HG03571 (cell line): ENCODE data around the gene KLHL14.
"Not testable (repeated sequence)": the region's sequence is repeated elsewhere in the genome, so short reads cannot be mapped to it uniquely, and the experiment has no call there.

Source experiments
- ATAC-seq: cut with Tn5 transposase; IDR thresholded peaks from one replicate; pipeline ENCODE4 v1.9.1; 2021; ENCODE audit not compliant: unreplicated experiment

The KLHL14 gene

DNA sequence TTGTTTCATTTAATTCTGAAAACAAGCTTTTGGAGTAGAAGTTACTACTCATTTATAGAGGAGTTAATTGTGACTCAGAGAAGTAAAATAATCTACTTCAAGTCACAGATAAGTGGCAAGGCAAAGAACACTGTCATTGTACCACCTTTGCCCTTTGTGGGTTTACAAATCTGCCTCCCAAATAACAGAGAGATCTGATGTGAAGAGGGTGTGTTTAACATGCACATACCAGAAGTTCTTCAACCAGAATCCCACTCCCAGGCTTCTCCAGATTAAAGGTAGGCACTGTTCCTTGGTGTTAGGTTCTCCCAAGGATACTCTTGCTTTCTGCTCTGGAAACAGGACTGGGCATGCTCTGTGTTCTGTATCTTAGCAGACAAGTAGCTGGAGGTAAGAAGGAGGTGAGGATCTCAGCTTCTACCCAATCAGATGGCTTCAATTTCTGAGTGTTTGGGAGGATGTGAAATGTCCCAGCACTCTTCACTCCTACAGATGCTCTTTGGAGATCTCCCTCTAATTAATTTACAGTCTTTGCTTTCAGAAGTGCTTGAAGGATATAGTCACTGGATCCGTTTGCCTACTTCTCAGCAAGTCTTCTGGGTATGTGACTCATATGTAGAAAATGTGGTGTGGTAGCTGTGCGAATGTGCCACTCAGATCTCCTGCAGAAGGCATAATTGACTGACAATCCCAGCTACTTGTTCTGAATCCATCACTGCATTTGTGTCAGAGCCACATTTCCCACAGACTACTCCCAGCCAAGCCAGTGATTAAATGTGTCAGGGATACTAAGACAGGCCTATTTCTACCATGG lies 111.1 kb downstream of the KLHL14 start:
- ATAC-seq: no peak

- ATAC-seq: not testable (repeated sequence)
Measured at GRCh38 chr18:32654507-32654906, 118.3 kb downstream of the KLHL14 start.

- ATAC-seq: not testable (repeated sequence)
Measured at GRCh38 chr18:32637659-32638058, 135.2 kb downstream of the KLHL14 start.

DNA sequence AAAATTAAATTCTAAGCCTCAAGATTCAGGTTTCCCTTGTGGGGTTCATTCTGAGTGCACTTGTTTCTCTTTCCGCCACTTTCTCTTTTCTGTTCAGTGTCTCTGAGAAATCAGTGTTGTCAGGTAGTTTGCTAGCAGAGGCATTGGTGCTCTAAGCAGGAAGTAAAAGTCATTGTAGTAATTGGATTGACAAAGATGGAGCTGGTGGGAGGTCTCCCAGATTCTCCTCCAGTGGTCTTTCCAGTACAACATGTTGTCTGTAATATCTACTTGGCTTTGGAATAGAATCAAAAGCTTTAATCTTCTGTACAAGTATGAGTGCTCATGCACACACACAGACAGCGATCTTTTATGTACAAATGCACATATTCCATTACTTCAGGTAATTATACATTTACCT lies 135.6 kb downstream of the KLHL14 start:
- ATAC-seq: no peak

GRCh38 chr18:32634876-32635431 lies 137.9 kb downstream of the KLHL14 start:
- ATAC-seq: no peak

DNA sequence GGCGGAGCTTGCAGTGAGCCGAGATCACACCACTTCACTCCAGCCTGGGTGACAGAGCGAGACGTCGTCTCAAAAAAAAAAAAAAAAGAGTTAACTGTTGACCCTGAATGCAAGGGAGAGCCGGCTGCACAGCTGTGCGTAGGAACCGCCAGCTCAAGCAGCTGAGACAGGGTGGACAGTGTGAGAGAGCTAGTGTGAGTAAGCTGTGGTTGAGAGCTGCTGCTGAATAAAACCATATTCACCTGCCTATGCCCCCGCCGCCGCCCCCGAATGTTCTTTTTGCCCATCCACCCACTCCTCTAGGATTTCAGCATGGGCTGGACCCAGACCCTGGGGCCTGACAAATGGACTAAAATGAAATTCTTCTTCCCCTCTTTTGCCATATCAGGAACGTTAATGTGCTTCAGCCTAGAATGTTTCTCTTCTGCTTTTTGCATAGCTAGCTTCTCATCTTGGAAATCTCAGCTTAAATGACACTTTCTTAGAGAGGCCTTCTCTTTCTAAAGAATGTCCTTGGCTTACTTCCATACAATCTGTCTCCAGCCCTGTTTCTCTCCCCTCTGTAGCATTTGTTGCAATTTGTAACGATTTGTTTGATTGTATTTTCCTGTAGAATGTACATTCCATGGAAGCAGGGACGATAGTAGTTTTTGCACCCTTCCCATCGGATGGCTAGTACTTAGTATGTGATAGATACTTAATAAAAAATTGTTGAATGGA lies 142.7 kb downstream of the KLHL14 start:
- ATAC-seq: no peak

GRCh38 chr18:32629292-32629691 lies 143.5 kb downstream of the KLHL14 start:
- no peak for ATAC-seq

- ATAC-seq: no peak
Measured at GRCh38 chr18:32624182-32624723, 148.6 kb downstream of the KLHL14 start.

DNA sequence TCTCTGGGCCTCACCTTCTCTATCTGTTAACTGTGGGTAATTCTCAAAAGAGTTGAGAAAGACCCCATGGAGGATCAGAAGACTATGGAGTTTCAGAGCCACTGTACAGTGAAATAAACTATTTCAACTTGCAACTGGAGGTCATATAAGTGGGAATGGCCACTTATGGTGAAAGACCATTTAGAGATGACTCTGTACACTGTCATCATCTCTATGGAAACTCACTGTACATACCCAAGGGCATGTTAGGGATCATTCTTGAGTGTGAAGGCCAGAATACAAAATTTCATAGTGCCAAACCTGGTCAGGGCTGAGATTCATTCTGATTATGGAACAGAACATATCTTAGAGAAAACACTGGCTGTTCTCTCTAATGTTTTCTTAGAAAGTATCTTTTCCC lies 149.3 kb downstream of the KLHL14 start:
- no peak for ATAC-seq
